Stomach (tissue), 9 donors: Measurements from ENCODE around the gene TMEM219. TPM values are rescaled to one million over a fixed set of nuclear protein-coding genes. Genes with fewer than 3 reads are reported as not detected.
"Not testable (repeated sequence)": the region's sequence is repeated elsewhere in the genome, so short reads cannot be mapped to it uniquely, and the experiment has no call there.

Source experiments
- DNase-seq, 2 donors: peaks; one replicate each; pipeline versions ENCODE4 v3.0.0 to v3.0.0-alpha.2; 2013 to 2019
- H3K27ac ChIP-seq, 5 donors: fragments of 200-600 bp in 4 of 5; sonication (generic) in 4 of 5; one replicate each; pipeline ENCODE4 v1.5.1; 2013 to 2019; ENCODE audit warnings: mild to moderate bottlenecking in 1 of 5, moderate library complexity in 1 of 5
- H3K27me3 ChIP-seq, 3 donors: fragments of 200-600 bp; sonication (generic); one replicate each; pipeline ENCODE4 v1.5.1; 2017 to 2019; ENCODE audit warnings: mixed run types in 1 of 3
- H3K36me3 ChIP-seq, 4 donors: fragments of 200-600 bp; sonication (generic); 1 replicate in 3 of 4; 2 replicates in 1 of 4; pipeline ENCODE4 v1.5.1; 2016 to 2019
- H3K4me1 ChIP-seq, 4 donors: fragments of 200-600 bp; sonication (generic); one replicate each; pipeline ENCODE4 v1.5.1; 2016 to 2019
- H3K4me3 ChIP-seq, 4 donors: fragments of 200-600 bp; sonication (generic) in 3 of 4; one replicate each; pipeline ENCODE4 v1.5.1; 2016 to 2019; ENCODE audit warnings: mild to moderate bottlenecking in 1 of 4
- H3K9me3 ChIP-seq, 4 donors: fragments of 200-600 bp; sonication (generic); one replicate each; pipeline ENCODE4 v1.5.1; 2016 to 2019
- CTCF ChIP-seq, 7 experiments: fragments of 450-650 bp in 4 of 7; fragments of 200-600 bp in 3 of 7; sonication (generic) in 3 of 7; IDR thresholded peaks; one replicate each; pipeline ENCODE4 v1.5.1; 2016 to 2019; ENCODE audit warnings: antibody characterized with exemption in 7 of 7, control low read depth in 2 of 7, mild to moderate bottlenecking in 1 of 7
- EP300 ChIP-seq: sonication (generic); formaldehyde crosslinking; IDR thresholded peaks from one replicate; pipeline ENCODE4 v1.6.1; 2017; ENCODE audit warnings: antibody characterized with exemption
- POLR2A ChIP-seq, 4 donors: fragments of 450-650 bp; IDR thresholded peaks; one replicate each; pipeline ENCODE4 v1.6.1; 2016; ENCODE audit warnings: antibody characterized with exemption in 4 of 4, control low read depth in 2 of 4, mild to moderate bottlenecking in 1 of 4, moderate library complexity in 1 of 4
- POLR2AphosphoS5 ChIP-seq, 3 donors: sonication (generic); formaldehyde crosslinking; IDR thresholded peaks; one replicate each; pipeline ENCODE4 v1.6.1; 2016; ENCODE audit warnings: antibody characterized with exemption in 3 of 3
- WGBS, 5 donors: extraction: QIAGEN DNeasy Blood & Tissue Kit in 3 of 5; methylation state at CpG; one replicate each; pipeline versions ENCODE4 v1.1.5 to v1.1.7; 2013 to 2018; 5-methylcytosine and 5-hydroxymethylcytosine counted together
- intact Hi-C: fragments of 100-400 bp; cut with DNase I; formaldehyde crosslinking; loops from one replicate; pipeline ENCODE4 v1.15.1; 2023; ENCODE audit warnings: low total_unique reads
- polyA plus RNA-seq, 3 donors: library from polyadenylated mRNA; stranded (reverse); fragments of 200-250 nt; gene quantifications; one replicate each; pipeline ENCODE4 v1.2.3, GENCODE V29; 2013
- total RNA-seq, 5 donors: library from RNA; depleted of rRNA; stranded (reverse); fragments of >200 nt; gene quantifications; one replicate each; pipeline versions ENCODE4 v1.1.0 to v1.2.3, GENCODE V29; 2014 to 2016
- donor health status: healthy with polysubstance abuse.
- donor health status: Bipolar disorder and iron deficiency.
- donor health status: healthy.

The TMEM219 gene
- total and polyA plus RNA-seq, 8 donors, result 32.1 to 286 (median 139) TPM

DNA sequence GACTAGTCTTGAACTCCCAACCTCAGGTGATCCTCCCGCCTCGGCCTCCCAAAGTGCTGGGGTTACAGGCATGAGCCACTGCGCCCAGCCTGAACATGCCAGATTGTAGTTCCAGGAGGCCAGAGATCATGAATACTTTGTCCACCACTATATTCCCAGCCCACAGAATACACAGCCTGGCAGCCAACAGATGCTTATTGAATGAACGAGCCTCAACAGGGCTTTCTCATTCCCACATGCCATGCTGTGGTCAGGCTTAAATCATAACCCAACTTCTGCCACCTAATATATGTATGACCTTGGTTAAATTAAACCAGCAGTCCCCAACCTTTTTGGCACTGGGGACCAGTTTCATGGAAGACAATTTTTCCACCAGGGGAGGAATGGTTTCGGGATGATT lies 3.1 kb upstream of the TMEM219 start:
- H3K27me3 ChIP-seq, result no peaks in the 10 kb centered on the region
- H3K4me3 ChIP-seq, result no peak overlapping the region
- peaks cover 7 to 20% (median 19%) of the 10 kb centered on the region in 4 donors for H3K4me1 ChIP-seq
- no peaks in the 10 kb centered on the region for H3K9me3 ChIP-seq
- TF ChIP-seq CTCF (IDR thresholded peaks at IDR 0.05), result no peak
- no peak for TF ChIP-seq POLR2AphosphoS5 (IDR thresholded peaks at IDR 0.05)
- no peak for TF ChIP-seq POLR2A (IDR thresholded peaks at IDR 0.05)
- no peak for TF ChIP-seq EP300
- WGBS, 5 donors, result 90 to 96% (median 90%) methylated on average over 5 of the region's 5 CpGs
- peaks cover 0 to 5% (median under 1%) of the 10 kb centered on the region in 4 donors for H3K36me3 ChIP-seq
- no peak overlapping the region for H3K27ac ChIP-seq
- intact Hi-C loops, result no loop called here
- no peak for DNase-seq

GRCh38 chr16:29959293-29959692 lies 2.6 kb upstream of the TMEM219 start:
- no peak for DNase-seq
- 81 to 97% (median 90%) methylated on average over 8 to 9 of the region's 9 CpGs for WGBS, 5 donors
- Histone ChIP-seq H3K4me3 (no peak overlapping the region), H3K27me3 (no peaks in the 10 kb centered on the region), H3K9me3 (no peaks in the 10 kb centered on the region), H3K4me1 (peaks cover 7 to 25% (median 24%) of the 10 kb centered on the region in 4 donors), H3K27ac (no peak overlapping the region), H3K36me3 (peaks cover 0 to 7% (median 6%) of the 10 kb centered on the region in 4 donors)
- no peak for TF ChIP-seq EP300
- TF ChIP-seq POLR2A (IDR thresholded peaks at IDR 0.05), result no peak
- no peak for TF ChIP-seq POLR2AphosphoS5 (IDR thresholded peaks at IDR 0.05)
- intact Hi-C loops, result no loop called here

DNA sequence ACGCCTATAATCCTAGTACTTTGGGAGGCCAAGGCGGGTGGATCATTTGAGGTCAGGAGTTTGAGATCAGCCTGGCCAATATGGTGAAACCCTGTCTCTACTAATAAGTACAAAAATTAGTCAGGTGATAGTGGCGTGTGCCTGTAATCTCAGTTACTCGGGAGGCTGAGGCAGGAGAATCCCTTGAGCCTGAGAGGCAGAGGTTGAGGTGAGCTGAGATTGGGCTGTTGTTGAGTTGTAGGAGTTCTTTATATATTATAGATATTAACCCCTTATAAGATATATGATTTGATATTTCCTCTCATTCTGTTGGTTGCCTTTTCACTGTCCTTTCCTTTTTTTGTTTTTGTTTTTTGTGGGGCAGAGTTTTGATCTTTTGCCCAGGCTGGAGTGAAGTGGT lies 2.1 kb upstream of the TMEM219 start:
- DNase-seq, H3K9me3 ChIP-seq, H3K27ac ChIP-seq, H3K4me3 ChIP-seq, intact Hi-C loops, H3K27me3 ChIP-seq: not testable (repeated sequence)
- 86 to 89% (median 88%) methylated on average over 4 of the region's 4 CpGs for WGBS, 5 donors
- Histone ChIP-seq H3K4me1 (peaks cover 7 to 29% (median 28%) of the 10 kb centered on the region in 4 donors), H3K36me3 (peaks cover 0 to 13% (median 11%) of the 10 kb centered on the region in 4 donors)

GRCh38 chr16:29961127-29961478 lies 776 bp upstream of the TMEM219 start:
- DNase-seq, result no peak
- 57 to 65% (median 63%) methylated on average over 10 of the region's 10 CpGs for WGBS, 5 donors
- Histone ChIP-seq H3K4me1 (peaks cover 7 to 39% (median 32%) of the 10 kb centered on the region in 4 donors), H3K27me3 (no peaks in the 10 kb centered on the region), H3K27ac (peak overlapping the region; percentile 92 to 96 (median 94)), H3K4me3 (peak overlapping the region; percentile 66 to 79 (median 70)), H3K36me3 (peaks cover 0 to 22% (median 16%) of the 10 kb centered on the region in 4 donors), H3K9me3 (no peaks in the 10 kb centered on the region)
- TF ChIP-seq POLR2A (IDR thresholded peaks at IDR 0.05), result no peak
- TF ChIP-seq CTCF (IDR thresholded peaks at IDR 0.05), result no peak
- no peak for TF ChIP-seq EP300
- no peak for TF ChIP-seq POLR2AphosphoS5 (IDR thresholded peaks at IDR 0.05)
- intact Hi-C loops, result no loop called here

DNA sequence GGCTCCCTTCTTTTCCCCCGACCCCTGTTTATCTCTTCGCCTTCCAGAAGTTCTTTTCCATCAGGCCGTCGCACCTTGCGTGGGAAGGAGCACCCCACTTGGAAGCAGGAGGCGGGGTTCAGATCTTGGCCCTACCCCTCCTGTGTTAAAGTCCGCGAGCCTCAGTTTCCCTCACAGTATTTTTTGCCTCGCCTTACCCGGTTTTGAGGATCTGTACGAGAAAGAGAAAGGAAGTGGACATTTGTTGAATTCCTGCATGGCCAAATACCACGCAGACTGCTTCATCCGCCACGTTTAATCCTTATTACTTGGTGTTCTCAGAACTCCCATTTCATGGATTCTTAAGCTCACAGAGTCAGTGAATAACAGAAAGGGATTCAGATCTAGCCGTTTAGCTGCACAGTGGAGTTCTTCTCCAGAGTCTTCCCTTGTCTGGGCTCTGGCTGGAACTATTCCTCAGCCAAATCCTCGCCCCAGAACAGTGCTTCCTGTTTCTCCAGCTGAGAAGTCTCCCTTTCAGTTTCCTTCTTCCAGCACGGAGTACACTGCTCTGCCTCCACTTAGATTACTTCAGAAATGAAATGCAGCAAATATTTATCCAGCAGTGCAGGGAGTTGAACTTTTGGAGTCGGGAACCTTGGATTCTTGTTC lies 590 bp downstream of the TMEM219 start:
- intact Hi-C loops, result no loop called here
- no peaks in the 10 kb centered on the region for H3K27me3 ChIP-seq

More for the DNA sequence above, 590 bp downstream of the TMEM219 start:
- 2 to 4% (median 3%) methylated on average over 18 of the region's 18 CpGs for WGBS, 5 donors
- DNase-seq, result peak; percentile 45 to 82
- Histone ChIP-seq H3K36me3 (peaks cover 0 to 31% (median 23%) of the 10 kb centered on the region in 4 donors), H3K27ac (peak overlapping the region; percentile 92 to 96 (median 94)), H3K9me3 (no peaks in the 10 kb centered on the region), H3K4me3 (peak overlapping the region; percentile 66 to 79 (median 70)), H3K4me1 (peaks cover 7 to 40% (median 32%) of the 10 kb centered on the region in 4 donors)
- TF ChIP-seq POLR2A (IDR thresholded peaks at IDR 0.05) (no peak), POLR2AphosphoS5 (IDR thresholded peaks at IDR 0.05) (peak in 1 of 3 donors; percentile 42), CTCF (IDR thresholded peaks at IDR 0.05) (no peak), EP300 (no peak)
